ENCODE results near the gene FOXE3. TPM values are rescaled to one million over a fixed set of nuclear protein-coding genes. Genes with fewer than 3 reads are reported as not detected.

The FOXE3 gene
- total and polyA plus RNA-seq, 10 of the 15 experiments (the other 5 are each of a cell fraction or from before 2014, with no cell fraction given), result 0.13 TPM; not detected in 9

- TF ChIP-seq SMC3 (IDR thresholded peaks at IDR 0.05; ENCODE audit: borderline replicate concordance, low read length) (no peak), CHD4 (IDR thresholded peaks at IDR 0.05) (no peak), JUND (IDR thresholded peaks at IDR 0.05; ENCODE audit: low read depth, low read length) (no peak), ELK1 (IDR thresholded peaks at IDR 0.05; ENCODE audit: low read depth, low read length) (no peak)
Measured at GRCh38 chr1:47409311-47410067, 6.6 kb upstream of the FOXE3 start (continued).

- Histone ChIP-seq H3K4me1 (ENCODE audit: control insufficient read depth, insufficient read depth, low read length) (peaks cover 5% of the 10 kb centered on the region; the same call in 1 of the 2 replicates), H3K27ac (ENCODE audit: control insufficient read depth, insufficient read depth) (no peak overlapping the region), H3K9ac (ENCODE audit: control insufficient read depth, insufficient read depth, low read length) (no peak overlapping the region), H4K20me1 (ENCODE audit: control insufficient read depth, insufficient read depth) (no peaks in the 10 kb centered on the region), H3K4me3 (no peak overlapping the region), H3K36me3 (ENCODE audit: control insufficient read depth in 2 of 2, insufficient read depth in 2 of 2, low read length in 1 of 2) (no peaks in the 10 kb centered on the region), H2AFZ (ENCODE audit: control insufficient read depth, low read depth, low read length) (no peak overlapping the region), H3K27me3 (replicated peaks in 1 of 2; ENCODE audit: control insufficient read depth in 2 of 2, insufficient read depth in 2 of 2, low read length in 1 of 2) (peaks cover 1 to 5% of the 10 kb centered on the region in 2 experiments; a peak in 3 of 4 replicates), H3K4me2 (ENCODE audit: control insufficient read depth, insufficient read depth) (no peak overlapping the region), H3K79me2 (ENCODE audit: control insufficient read depth, insufficient read depth, low read length) (no peaks in the 10 kb centered on the region), H3K9me3 (replicated peaks; ENCODE audit: control insufficient read depth, insufficient read depth, low read length) (no peaks in the 10 kb centered on the region)
- ATAC-seq (no peak), DNase-seq (ENCODE audit: low read depth, low spot score) (no peak), FAIRE-seq (no peak)
- ChIA-PET POLR2A (no interaction called here), RAD21 (ENCODE audit: unreplicated experiment) (no interaction called here), SMC1A (ENCODE audit: uncharacterized antibody, unreplicated experiment) (no interaction called here), CTCF (no interaction called here)
- in situ Hi-C loops (cut with MboI) (no loop called here), intact Hi-C loops (cut with micrococcal nuclease; ENCODE audit: unreplicated experiment) (no loop called here)
- 13% methylated on average over 3 of the region's 3 CpGs for WGBS (ENCODE audit: insufficient coverage, insufficient replicate concordance, low lambda C conversion rate, missing lambda C conversion rate)
- BruUV-seq (replicated peaks), result no TSS peak
- TF ChIP-seq CBX5 (IDR thresholded peaks at IDR 0.05; ENCODE audit: low read depth) (no peak), CTCF (IDR thresholded peaks at IDR 0.05 in 2 of 3, conservative IDR thresholded peaks at IDR 0.05 in 1 of 3; ENCODE audit: control insufficient read depth in 2 of 3, extremely low read depth in 1 of 3, insufficient read depth in 1 of 3, low read depth in 3 of 3, low read length in 3 of 3) (no peak), IKZF2 (IDR thresholded peaks at IDR 0.05) (no peak), CREB1 (IDR thresholded peaks at IDR 0.05; ENCODE audit: low read depth) (no peak), NFYA (IDR thresholded peaks at IDR 0.05; ENCODE audit: borderline replicate concordance, low read depth, low read length) (no peak), KDM1A (IDR thresholded peaks at IDR 0.05; ENCODE audit: borderline replicate concordance) (no peak), IRF3 (IDR thresholded peaks at IDR 0.05) (no peak), ZBTB40 (IDR thresholded peaks at IDR 0.05; ENCODE audit: borderline replicate concordance) (no peak), FOXM1 (IDR thresholded peaks at IDR 0.05; ENCODE audit: low read depth, low read length) (no peak), MEF2A (IDR thresholded peaks at IDR 0.05; ENCODE audit: insufficient read depth, low read depth, low read length) (no peak), MTA2 (IDR thresholded peaks at IDR 0.05; ENCODE audit: low read depth) (no peak)
Measured at GRCh38 chr1:47410068-47410455, 6.0 kb upstream of the FOXE3 start.
